Loucy (cell line): ENCODE results near the gene TENT5A.

Experiments used
- H2AFZ ChIP-seq: fragments of 200-600 bp; sonication (generic); 2 replicates; pipeline ENCODE4 v1.6.0; 2016; ENCODE audit warnings: antibody characterized with exemption, mild to moderate bottlenecking, low read length, moderate library complexity
- H3F3A ChIP-seq: fragments of 200-600 bp; 2 replicates; pipeline ENCODE4 v1.6.0; 2016; ENCODE audit warnings: antibody characterized with exemption, low read depth, mild to moderate bottlenecking
- H3K27me3 ChIP-seq: fragments of 200-600 bp; sonication (generic); 2 replicates; pipeline ENCODE4 v1.6.1; 2014; ENCODE audit warnings: low read length, mild to moderate bottlenecking; ENCODE audit not compliant: insufficient read depth, poor library complexity, severe bottlenecking
- H3K36me3 ChIP-seq: fragments of 200-600 bp; sonication (generic); 2 replicates; pipeline ENCODE4 v1.6.1; 2016; ENCODE audit warnings: low read length; ENCODE audit not compliant: insufficient read depth
- H3K4me1 ChIP-seq: fragments of 200-600 bp; sonication (generic); 2 replicates; pipeline ENCODE4 v1.5.1; 2014; ENCODE audit warnings: low read length, mild to moderate bottlenecking; ENCODE audit not compliant: insufficient read depth, poor library complexity, severe bottlenecking
- H3K4me2 ChIP-seq: fragments of 200-600 bp; sonication (generic); 2 replicates; pipeline ENCODE4 v1.6.0; 2014; ENCODE audit warnings: antibody characterized with exemption, low read length, low read depth, mild to moderate bottlenecking; ENCODE audit not compliant: poor library complexity, severe bottlenecking
- H3K4me3 ChIP-seq: fragments of 200-600 bp; sonication (generic); 2 replicates; pipeline ENCODE4 v1.5.1; 2014; ENCODE audit warnings: low read length, mild to moderate bottlenecking, mixed read lengths; ENCODE audit not compliant: poor library complexity, severe bottlenecking
- H3K79me2 ChIP-seq: fragments of 200-600 bp; sonication (generic); 2 replicates; pipeline ENCODE4 v1.6.1; 2014; ENCODE audit warnings: low read length; ENCODE audit not compliant: insufficient read depth
- H3K9ac ChIP-seq: fragments of 200-600 bp; sonication (generic); 2 replicates; pipeline ENCODE4 v1.6.0; 2014; ENCODE audit warnings: mild to moderate bottlenecking, low read depth, low read length, moderate library complexity; ENCODE audit not compliant: poor library complexity, severe bottlenecking
- H3K9me2 ChIP-seq: fragments of 200-600 bp; sonication (generic); replicated peaks from 2 replicates; pipeline ENCODE4 v1.6.1; 2016; ENCODE audit warnings: low read depth, low read length, mixed read lengths
- H3K9me3 ChIP-seq: fragments of 200-600 bp; sonication (generic); 2 replicates; pipeline ENCODE4 v1.6.1; 2014; ENCODE audit warnings: mild to moderate bottlenecking, antibody characterized with exemption, low read length, low read depth; ENCODE audit not compliant: insufficient read depth
- H4K20me1 ChIP-seq: fragments of 200-600 bp; sonication (generic); 2 replicates; pipeline ENCODE4 v1.6.0; 2014; ENCODE audit warnings: antibody characterized with exemption, low read length, mild to moderate bottlenecking; ENCODE audit not compliant: insufficient read depth, poor library complexity, severe bottlenecking
- CTCF ChIP-seq: fragments of 200-600 bp; sonication (generic); conservative IDR thresholded peaks from 2 replicates; pipeline ENCODE4 v1.5.1; 2014; ENCODE audit warnings: mild to moderate bottlenecking, antibody characterized with exemption, low read length
- EZH2phosphoT487 ChIP-seq: fragments of 200-600 bp; IDR thresholded peaks from 2 replicates; pipeline ENCODE4 v1.6.1; 2018; ENCODE audit warnings: antibody characterized with exemption, mild to moderate bottlenecking, moderate library complexity, borderline replicate concordance

The TENT5A gene

GRCh38 chr6:81752921-81753710 is 635 bp upstream of the TENT5A start:
- H3K4me3 ChIP-seq: peak overlapping the region; percentile 96
- H3K9ac ChIP-seq: peak overlapping the region; percentile 99
- peak overlapping the region; percentile 98 for H3K4me2 ChIP-seq
- no peaks in the 10 kb centered on the region for H3F3A ChIP-seq
- H3K36me3 ChIP-seq: peaks cover 36% of the 10 kb centered on the region
- peaks cover 52% of the 10 kb centered on the region for H3K4me1 ChIP-seq
- peaks cover 42% of the 10 kb centered on the region for H3K27me3 ChIP-seq
- peak overlapping the region; percentile 32; the same call in 1 of the 2 replicates for H2AFZ ChIP-seq
- no peaks in the 10 kb centered on the region for H3K9me3 ChIP-seq
- TF ChIP-seq CTCF (no peak), EZH2phosphoT487 (no peak)
- peaks cover 38% of the 10 kb centered on the region for H4K20me1 ChIP-seq
- H3K79me2 ChIP-seq: peaks cover 57% of the 10 kb centered on the region
- H3K9me2 ChIP-seq: no peaks in the 10 kb centered on the region

- H3K9me2 ChIP-seq: no peaks in the 10 kb centered on the region
- TF ChIP-seq EZH2phosphoT487 (no peak), CTCF (no peak)
- H3K27me3 ChIP-seq: peaks cover 48% of the 10 kb centered on the region
- peaks cover 51% of the 10 kb centered on the region for H3K36me3 ChIP-seq
- H2AFZ ChIP-seq: no peak overlapping the region
- H3K9ac ChIP-seq: peak overlapping the region; percentile 99
- H3K9me3 ChIP-seq: no peaks in the 10 kb centered on the region
- peaks cover 73% of the 10 kb centered on the region for H3K79me2 ChIP-seq
- H3F3A ChIP-seq: no peaks in the 10 kb centered on the region; the same call in 1 of the 2 replicates
- H3K4me1 ChIP-seq: peaks cover 47% of the 10 kb centered on the region
- H3K4me3 ChIP-seq: peak overlapping the region; percentile 96
- peaks cover 54% of the 10 kb centered on the region for H4K20me1 ChIP-seq
- peak overlapping the region; percentile 98 for H3K4me2 ChIP-seq
Observed at GRCh38 chr6:81751388-81752083, 945 bp downstream of the TENT5A start.

GRCh38 chr6:81750681-81751387 is 1.6 kb downstream of the TENT5A start:
- no peak overlapping the region for H2AFZ ChIP-seq
- peaks cover 61% of the 10 kb centered on the region for H4K20me1 ChIP-seq
- peaks cover 3% of the 10 kb centered on the region for H3F3A ChIP-seq
- H3K9me3 ChIP-seq: no peaks in the 10 kb centered on the region
- TF ChIP-seq CTCF: no peak
- no peak for TF ChIP-seq EZH2phosphoT487
- peak overlapping the region; percentile 99 for H3K9ac ChIP-seq
- peaks cover 47% of the 10 kb centered on the region for H3K4me1 ChIP-seq
- H3K9me2 ChIP-seq: no peaks in the 10 kb centered on the region
- peak overlapping the region; percentile 96 for H3K4me3 ChIP-seq
- H3K27me3 ChIP-seq: peaks cover 48% of the 10 kb centered on the region
- peaks cover 58% of the 10 kb centered on the region for H3K36me3 ChIP-seq
- H3K4me2 ChIP-seq: peak overlapping the region; percentile 98
- peaks cover 80% of the 10 kb centered on the region for H3K79me2 ChIP-seq
